Measurements from ENCODE around the gene SAMD1. TPM values are rescaled to one million over a fixed set of nuclear protein-coding genes. Genes with fewer than 3 reads are reported as not detected.

SAMD1 gene
- total and polyA plus RNA-seq, 2 experiments from 2014 or later = 32.2 to 69.0 TPM

- TF ChIP-seq CREB1 (CRISPR knock-in tag; IDR thresholded peaks at IDR 0.05; ENCODE audit: low read depth) (peak; percentile 82), EZH2phosphoT487 (IDR thresholded peaks at IDR 0.05; ENCODE audit: unreplicated experiment) (no peak)
- TF ChIP-seq, protein P1, sequence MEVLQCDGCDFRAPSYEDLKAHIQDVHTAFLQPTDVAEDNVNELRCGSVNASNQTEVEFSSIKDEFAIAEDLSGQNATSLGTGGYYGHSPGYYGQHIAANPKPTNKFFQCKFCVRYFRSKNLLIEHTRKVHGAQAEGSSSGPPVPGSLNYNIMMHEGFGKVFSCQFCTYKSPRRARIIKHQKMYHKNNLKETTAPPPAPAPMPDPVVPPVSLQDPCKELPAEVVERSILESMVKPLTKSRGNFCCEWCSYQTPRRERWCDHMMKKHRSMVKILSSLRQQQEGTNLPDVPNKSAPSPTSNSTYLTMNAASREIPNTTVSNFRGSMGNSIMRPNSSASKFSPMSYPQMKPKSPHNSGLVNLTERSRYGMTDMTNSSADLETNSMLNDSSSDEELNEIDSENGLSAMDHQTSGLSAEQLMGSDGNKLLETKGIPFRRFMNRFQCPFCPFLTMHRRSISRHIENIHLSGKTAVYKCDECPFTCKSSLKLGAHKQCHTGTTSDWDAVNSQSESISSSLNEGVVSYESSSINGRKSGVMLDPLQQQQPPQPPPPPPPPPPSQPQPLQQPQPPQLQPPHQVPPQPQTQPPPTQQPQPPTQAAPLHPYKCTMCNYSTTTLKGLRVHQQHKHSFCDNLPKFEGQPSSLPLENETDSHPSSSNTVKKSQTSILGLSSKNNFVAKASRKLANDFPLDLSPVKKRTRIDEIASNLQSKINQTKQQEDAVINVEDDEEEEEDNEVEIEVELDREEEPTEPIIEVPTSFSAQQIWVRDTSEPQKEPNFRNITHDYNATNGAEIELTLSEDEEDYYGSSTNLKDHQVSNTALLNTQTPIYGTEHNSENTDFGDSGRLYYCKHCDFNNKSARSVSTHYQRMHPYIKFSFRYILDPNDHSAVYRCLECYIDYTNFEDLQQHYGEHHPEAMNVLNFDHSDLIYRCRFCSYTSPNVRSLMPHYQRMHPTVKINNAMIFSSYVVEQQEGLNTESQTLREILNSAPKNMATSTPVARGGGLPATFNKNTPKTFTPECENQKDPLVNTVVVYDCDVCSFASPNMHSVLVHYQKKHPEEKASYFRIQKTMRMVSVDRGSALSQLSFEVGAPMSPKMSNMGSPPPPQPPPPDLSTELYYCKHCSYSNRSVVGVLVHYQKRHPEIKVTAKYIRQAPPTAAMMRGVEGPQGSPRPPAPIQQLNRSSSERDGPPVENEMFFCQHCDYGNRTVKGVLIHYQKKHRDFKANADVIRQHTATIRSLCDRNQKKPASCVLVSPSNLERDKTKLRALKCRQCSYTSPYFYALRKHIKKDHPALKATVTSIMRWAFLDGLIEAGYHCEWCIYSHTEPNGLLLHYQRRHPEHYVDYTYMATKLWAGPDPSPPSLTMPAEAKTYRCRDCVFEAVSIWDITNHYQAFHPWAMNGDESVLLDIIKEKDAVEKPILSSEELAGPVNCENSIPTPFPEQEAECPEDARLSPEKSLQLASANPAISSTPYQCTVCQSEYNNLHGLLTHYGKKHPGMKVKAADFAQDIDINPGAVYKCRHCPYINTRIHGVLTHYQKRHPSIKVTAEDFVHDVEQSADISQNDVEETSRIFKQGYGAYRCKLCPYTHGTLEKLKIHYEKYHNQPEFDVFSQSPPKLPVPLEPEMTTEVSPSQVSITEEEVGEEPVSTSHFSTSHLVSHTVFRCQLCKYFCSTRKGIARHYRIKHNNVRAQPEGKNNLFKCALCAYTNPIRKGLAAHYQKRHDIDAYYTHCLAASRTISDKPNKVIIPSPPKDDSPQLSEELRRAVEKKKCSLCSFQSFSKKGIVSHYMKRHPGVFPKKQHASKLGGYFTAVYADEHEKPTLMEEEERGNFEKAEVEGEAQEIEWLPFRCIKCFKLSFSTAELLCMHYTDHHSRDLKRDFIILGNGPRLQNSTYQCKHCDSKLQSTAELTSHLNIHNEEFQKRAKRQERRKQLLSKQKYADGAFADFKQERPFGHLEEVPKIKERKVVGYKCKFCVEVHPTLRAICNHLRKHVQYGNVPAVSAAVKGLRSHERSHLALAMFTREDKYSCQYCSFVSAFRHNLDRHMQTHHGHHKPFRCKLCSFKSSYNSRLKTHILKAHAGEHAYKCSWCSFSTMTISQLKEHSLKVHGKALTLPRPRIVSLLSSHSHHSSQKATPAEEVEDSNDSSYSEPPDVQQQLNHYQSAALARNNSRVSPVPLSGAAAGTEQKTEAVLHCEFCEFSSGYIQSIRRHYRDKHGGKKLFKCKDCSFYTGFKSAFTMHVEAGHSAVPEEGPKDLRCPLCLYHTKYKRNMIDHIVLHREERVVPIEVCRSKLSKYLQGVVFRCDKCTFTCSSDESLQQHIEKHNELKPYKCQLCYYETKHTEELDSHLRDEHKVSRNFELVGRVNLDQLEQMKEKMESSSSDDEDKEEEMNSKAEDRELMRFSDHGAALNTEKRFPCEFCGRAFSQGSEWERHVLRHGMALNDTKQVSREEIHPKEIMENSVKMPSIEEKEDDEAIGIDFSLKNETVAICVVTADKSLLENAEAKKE (CRISPR knock-in tag; IDR thresholded peaks at IDR 0.05) = no peak
Observed at GRCh38 chr19:14080887-14081796, 9.4 kb downstream of the SAMD1 start (continued).

DNA sequence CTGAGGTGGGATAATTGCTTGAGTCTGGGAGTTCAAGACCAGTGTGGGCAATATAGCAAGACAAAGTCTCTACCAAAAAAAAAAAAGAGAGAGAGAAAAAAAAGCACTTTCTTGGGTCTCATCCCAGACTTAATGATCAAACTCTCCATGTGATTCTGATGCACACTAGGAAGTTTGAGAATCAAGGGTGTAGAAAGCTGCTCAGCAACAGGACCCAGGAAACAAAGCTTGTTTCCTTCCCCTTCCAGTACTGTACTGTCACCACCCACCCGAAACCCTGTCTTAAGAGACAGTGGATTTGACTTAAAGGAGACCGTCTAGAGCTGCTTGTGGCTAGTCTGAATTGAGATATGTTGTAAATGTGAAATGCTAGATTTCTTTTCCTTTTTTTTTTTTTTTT lies 12.1 kb downstream of the SAMD1 start:
- Mint-ChIP-seq H3K4me1 (peaks cover 12% of the 10 kb centered on the region), H3K27ac (no peak overlapping the region), H3K27me3 (ENCODE audit: insufficient read depth, low read depth, poor library complexity) (peaks cover 31% of the 10 kb centered on the region), H3K4me3 (no peak overlapping the region), H3K9me3 (no peaks in the 10 kb centered on the region; the same call in 2 of the 3 replicates), H3K36me3 (ENCODE audit: low read depth) (no peaks in the 10 kb centered on the region)
- Histone ChIP-seq H3K36me3 (ENCODE audit: insufficient read depth) (no peaks in the 10 kb centered on the region), H3K4me3 (no peak overlapping the region), H3K4me1 (ENCODE audit: insufficient read depth) (peaks cover 10% of the 10 kb centered on the region; the same call in 1 of the 2 replicates), H3K9me2 (ENCODE audit: insufficient read depth) (no peaks in the 10 kb centered on the region), H3K27me3 (ENCODE audit: insufficient read depth) (peaks cover 41% of the 10 kb centered on the region), H2AFZ (no peak overlapping the region), H3K27ac (ENCODE audit: low read depth) (no peak overlapping the region), H4K20me1 (replicated peaks; ENCODE audit: insufficient read depth) (no peaks in the 10 kb centered on the region), H3K4me2 (no peak overlapping the region), H3F3A (replicated peaks; ENCODE audit: low read depth) (0 out of 2 replicates have a peak, but pooled peaks cover 12% of the 10 kb centered on the region), H3K79me2 (replicated peaks; ENCODE audit: insufficient read depth) (no peaks in the 10 kb centered on the region)
- DNase-seq (ENCODE audit: low spot score) (no peak), ATAC-seq (no peak)
- TF ChIP-seq JUNB (IDR thresholded peaks at IDR 0.05; ENCODE audit: unreplicated experiment) (no peak), ZNF114 (CRISPR knock-in tag; IDR thresholded peaks at IDR 0.05) (no peak), EZH2phosphoT487 (IDR thresholded peaks at IDR 0.05; ENCODE audit: unreplicated experiment) (no peak), CREB1 (CRISPR knock-in tag; IDR thresholded peaks at IDR 0.05; ENCODE audit: low read depth) (no peak), NANOG (IDR thresholded peaks at IDR 0.05; ENCODE audit: borderline replicate concordance) (no peak), STAT1 (IDR thresholded peaks at IDR 0.05; ENCODE audit: unreplicated experiment) (no peak)
- TF ChIP-seq, protein P2, sequence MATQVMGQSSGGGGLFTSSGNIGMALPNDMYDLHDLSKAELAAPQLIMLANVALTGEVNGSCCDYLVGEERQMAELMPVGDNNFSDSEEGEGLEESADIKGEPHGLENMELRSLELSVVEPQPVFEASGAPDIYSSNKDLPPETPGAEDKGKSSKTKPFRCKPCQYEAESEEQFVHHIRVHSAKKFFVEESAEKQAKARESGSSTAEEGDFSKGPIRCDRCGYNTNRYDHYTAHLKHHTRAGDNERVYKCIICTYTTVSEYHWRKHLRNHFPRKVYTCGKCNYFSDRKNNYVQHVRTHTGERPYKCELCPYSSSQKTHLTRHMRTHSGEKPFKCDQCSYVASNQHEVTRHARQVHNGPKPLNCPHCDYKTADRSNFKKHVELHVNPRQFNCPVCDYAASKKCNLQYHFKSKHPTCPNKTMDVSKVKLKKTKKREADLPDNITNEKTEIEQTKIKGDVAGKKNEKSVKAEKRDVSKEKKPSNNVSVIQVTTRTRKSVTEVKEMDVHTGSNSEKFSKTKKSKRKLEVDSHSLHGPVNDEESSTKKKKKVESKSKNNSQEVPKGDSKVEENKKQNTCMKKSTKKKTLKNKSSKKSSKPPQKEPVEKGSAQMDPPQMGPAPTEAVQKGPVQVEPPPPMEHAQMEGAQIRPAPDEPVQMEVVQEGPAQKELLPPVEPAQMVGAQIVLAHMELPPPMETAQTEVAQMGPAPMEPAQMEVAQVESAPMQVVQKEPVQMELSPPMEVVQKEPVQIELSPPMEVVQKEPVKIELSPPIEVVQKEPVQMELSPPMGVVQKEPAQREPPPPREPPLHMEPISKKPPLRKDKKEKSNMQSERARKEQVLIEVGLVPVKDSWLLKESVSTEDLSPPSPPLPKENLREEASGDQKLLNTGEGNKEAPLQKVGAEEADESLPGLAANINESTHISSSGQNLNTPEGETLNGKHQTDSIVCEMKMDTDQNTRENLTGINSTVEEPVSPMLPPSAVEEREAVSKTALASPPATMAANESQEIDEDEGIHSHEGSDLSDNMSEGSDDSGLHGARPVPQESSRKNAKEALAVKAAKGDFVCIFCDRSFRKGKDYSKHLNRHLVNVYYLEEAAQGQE (IDR thresholded peaks at IDR 0.05; ENCODE audit: unreplicated experiment) = no peak
